PC-9 (cell line): ENCODE results near the gene STX19.

Experiments
- EZH2 ChIP-seq: fragments of 200-600 bp; sonication (generic); IDR thresholded peaks from 2 replicates; pipeline ENCODE4 v1.8.0; 2017; ENCODE audit warnings: antibody characterized with exemption, low read depth
- TF ChIP-seq, protein P1 (sequence below): fragments of 200-600 bp; sonication (generic); conservative IDR thresholded peaks from 2 replicates; pipeline ENCODE4 v1.6.1; 2017; ENCODE audit warnings: mixed run types, antibody characterized with exemption, mild to moderate bottlenecking, moderate library complexity

DNA sequence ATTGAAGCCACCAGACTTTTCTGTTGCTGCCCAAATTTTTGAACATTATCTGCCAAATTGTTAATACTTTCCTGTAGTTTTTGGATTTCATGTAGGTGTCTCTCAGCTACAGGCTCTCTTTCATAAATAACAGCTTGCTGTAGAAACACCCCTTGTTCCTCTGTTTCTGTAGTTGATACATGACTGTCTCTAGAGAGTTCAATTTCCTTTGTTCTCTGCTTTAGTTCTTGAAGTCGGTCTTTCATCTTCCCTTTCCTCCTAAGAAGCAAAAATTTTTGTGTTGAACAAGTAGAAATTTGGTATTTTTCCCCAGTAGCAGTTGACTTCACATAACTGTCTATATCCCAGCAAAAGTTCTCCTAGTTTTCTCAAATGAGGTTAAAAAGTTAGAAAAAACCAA lies 13.4 kb downstream of the STX19 start:
- TF ChIP-seq, protein P1, sequence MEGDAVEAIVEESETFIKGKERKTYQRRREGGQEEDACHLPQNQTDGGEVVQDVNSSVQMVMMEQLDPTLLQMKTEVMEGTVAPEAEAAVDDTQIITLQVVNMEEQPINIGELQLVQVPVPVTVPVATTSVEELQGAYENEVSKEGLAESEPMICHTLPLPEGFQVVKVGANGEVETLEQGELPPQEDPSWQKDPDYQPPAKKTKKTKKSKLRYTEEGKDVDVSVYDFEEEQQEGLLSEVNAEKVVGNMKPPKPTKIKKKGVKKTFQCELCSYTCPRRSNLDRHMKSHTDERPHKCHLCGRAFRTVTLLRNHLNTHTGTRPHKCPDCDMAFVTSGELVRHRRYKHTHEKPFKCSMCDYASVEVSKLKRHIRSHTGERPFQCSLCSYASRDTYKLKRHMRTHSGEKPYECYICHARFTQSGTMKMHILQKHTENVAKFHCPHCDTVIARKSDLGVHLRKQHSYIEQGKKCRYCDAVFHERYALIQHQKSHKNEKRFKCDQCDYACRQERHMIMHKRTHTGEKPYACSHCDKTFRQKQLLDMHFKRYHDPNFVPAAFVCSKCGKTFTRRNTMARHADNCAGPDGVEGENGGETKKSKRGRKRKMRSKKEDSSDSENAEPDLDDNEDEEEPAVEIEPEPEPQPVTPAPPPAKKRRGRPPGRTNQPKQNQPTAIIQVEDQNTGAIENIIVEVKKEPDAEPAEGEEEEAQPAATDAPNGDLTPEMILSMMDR: no peak
- no peak for TF ChIP-seq EZH2
